Measurements from ENCODE around the gene BCL11B.

The BCL11B gene

GRCh38 chr14:99254328-99255009 lies 17.5 kb downstream of the BCL11B start:
- no peak for DNase-seq (ENCODE audit: low spot score)

- DNase-seq (ENCODE audit: low spot score), result no peak
Measured at GRCh38 chr14:99253890-99254289, 18.1 kb downstream of the BCL11B start.

GRCh38 chr14:99252940-99253868 lies 18.8 kb downstream of the BCL11B start:
- DNase-seq (ENCODE audit: low spot score), result no peak

GRCh38 chr14:99252443-99252939 lies 19.5 kb downstream of the BCL11B start:
- no peak for DNase-seq (ENCODE audit: low spot score)

DNA sequence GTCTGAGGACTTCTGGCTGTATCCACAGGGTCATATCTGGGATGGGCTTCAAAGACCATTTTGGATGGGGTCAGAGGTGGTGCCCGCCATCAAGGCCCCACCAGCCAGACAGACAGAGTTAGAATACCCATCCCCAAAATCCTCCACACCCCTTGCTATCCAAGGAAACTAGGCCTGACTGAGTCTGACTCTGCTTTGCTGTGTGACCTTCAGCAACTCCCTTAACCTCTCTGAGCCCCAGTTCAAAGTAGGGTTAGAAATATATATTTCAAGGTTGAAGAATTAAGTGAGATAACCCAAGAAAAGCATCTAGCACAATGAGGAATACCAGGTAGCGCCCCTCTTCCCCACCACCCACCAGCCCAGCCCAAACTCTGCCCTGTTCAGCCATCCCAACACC lies 20.3 kb downstream of the BCL11B start:
- DNase-seq (ENCODE audit: low spot score), result no peak

- DNase-seq (ENCODE audit: low spot score), result no peak
Measured at GRCh38 chr14:99250636-99251208, 21.3 kb downstream of the BCL11B start.

GRCh38 chr14:99249389-99249788 lies 22.6 kb downstream of the BCL11B start:
- DNase-seq (ENCODE audit: low spot score), result no peak

GRCh38 chr14:99248761-99249171 lies 23.2 kb downstream of the BCL11B start:
- DNase-seq (ENCODE audit: low spot score), result no peak

DNA sequence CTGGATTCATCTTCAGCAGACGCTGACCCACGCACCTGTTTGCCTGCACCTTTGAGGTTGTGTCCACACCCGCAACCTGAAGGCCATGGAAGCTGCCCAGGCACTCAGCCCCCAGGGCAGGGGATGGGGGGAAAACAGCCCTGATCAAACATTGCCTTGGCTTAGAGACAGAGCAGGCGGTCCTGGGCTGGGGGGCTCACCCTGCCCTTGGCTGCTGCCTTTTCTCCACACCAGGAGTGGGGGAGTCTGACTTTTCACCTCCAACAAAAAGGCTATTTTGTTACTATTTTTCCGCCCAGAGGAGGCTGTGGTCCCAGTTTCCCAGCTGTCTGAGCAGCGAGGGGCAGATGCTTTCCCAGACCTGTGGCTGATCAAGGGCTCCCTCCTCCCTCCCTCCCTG lies 24.2 kb downstream of the BCL11B start:
- DNase-seq (ENCODE audit: low spot score), result no peak

GRCh38 chr14:99247101-99247729 lies 24.8 kb downstream of the BCL11B start:
- DNase-seq (ENCODE audit: low spot score), result no peak

- DNase-seq (ENCODE audit: low spot score), result peak; percentile 60
Measured at GRCh38 chr14:99246536-99247097, 25.4 kb downstream of the BCL11B start.

DNA sequence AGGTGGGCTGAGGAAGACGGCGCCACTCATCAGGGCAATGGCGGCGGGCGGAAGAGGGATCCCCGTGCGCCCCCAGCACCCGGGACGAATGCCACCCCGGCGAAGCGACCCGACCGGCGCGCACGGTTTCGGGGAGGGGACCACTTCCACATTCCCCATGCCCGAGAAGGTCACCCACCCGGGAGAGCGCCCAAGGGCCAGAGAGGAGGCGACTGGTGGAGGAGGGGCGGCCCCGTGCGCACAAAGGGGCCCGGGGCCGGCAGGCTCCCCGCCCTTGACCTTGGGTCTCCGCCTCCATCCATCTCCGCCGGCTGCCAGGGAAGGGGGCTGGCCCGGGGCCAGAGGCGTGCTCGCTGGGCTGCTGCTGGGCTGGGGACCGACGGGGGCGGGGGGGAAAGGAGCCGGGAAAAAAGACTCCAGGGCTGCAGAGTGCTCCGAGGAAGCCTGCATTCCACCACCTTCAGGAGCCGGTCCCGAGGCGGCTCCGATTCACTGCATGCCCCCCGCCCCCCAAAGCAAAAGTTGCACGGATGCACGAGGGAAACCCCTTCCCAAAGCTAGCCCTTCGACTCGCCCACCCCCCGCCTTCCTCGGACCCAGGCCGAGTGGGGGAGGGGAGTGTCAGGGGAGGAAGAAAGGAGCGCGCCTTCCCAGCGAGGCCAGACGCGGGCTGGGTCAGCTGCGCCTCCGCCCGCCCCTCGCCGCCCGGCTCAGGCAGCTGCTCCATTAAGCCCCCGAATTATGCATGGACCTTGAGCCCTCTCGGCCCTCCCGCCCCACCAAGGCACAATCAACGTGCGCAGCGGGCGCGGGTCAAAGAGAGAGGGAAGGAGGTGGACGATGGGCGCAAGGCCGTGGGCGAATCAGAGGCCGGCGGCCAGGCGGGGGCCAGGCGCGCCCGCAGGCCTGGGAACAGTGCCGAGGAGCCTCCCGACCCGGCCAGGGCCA lies 26.2 kb downstream of the BCL11B start:
- DNase-seq (ENCODE audit: low spot score), result peak; percentile 85

GRCh38 chr14:99244941-99245563 lies 26.9 kb downstream of the BCL11B start:
- DNase-seq (ENCODE audit: low spot score), result no peak

- DNase-seq (ENCODE audit: low spot score), result no peak
Measured at GRCh38 chr14:99244367-99244901, 27.6 kb downstream of the BCL11B start.

DNA sequence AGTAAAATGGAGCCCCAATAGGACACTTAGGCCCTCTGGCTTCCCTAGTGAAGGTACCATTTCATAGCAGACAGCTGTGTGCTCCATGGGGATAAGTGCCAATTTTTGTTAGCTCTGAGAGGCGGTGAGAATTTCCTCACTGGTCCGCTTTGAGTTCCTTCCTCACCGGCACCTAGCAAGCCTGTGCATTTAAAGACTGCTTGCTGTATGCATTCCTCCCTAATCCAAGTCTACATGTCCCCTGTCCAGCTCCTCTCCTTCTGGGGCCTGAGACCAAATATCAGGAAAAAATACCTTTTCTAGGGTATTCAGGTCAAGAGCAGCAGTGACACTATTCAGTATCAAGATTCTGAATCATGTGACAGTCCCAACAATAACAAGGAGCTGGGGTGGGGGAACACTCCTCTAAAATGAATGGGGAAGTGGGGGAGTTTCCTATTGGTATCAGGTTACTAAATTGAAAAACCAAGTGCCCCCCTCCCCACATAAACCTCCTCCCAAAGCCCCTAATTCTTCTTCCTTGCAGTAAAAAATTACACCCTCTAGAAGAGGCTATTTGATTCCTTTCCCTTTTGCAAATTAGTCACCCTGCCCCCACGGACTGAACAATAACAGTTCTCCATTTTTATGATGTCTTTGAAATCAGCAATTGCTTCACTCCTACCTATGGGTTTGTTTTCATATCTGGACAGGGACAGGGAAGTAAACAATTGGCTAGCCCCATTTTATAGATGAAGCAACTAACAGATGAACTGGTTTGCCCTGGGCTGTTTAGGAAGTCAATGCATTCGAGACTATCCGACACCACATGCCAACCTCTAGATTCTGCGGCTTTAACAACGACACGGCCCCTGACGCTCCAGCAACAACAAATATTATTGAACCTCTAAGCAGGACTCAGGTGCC lies 28.9 kb downstream of the BCL11B start:
- no peak for DNase-seq (ENCODE audit: low spot score)

DNA sequence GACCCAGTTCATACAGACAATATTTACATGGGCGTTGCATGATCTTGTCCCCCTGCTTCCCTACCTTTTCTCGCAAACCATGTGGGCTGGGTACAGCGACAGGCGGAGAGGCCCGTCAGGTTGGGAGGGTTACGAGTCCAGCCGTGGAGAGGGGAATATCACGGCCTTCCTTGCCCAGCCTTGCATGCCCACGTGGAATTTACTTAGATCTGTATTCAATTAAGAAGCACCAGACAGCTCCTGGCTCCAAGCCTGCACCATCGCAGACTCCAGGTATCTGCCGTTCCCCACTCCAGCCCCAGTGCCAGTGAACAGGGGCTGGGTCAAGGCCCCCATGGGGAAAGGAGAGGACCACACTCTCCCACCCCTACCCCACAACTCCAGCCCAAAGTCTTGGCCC lies 29.8 kb downstream of the BCL11B start:
- no peak for DNase-seq (ENCODE audit: low spot score)

GRCh38 chr14:99241325-99242010 lies 30.5 kb downstream of the BCL11B start:
- DNase-seq (ENCODE audit: low spot score), result no peak

DNA sequence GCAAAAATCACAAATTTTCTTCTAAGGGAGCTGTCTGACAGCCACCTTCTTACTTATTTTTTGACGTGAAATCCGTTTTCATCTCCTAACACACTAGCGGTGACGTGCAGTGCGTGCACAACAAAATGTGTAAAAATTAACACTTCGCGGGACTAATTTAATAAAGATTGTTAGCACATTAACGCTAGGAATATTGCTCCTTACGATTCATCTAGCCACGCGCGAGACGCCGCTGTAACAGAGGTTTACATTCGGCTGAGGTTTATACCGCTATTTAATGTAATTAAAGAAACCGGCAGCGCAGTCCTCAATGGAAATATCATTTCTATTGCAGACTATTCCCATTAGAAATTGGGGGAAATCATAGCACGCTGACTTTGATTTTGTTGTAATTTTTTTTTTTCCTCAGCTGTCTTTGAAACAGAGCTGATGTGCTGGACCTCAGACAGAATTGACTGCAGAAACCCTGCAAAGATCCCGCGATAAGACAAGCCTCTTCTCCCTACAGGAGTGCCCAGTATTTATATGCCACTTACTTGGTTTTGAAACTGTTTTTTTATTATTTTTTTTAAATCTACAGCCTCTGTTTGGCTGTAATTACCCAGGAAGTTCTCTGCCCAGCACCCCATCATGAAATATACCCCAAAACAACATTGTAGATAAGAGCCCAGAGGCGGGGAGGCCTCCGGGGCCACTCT lies 31.2 kb downstream of the BCL11B start:
- DNase-seq (ENCODE audit: low spot score), result no peak
